Gastroesophageal sphincter (tissue), 3 donors: Measurements from ENCODE around the gene DNAJB12.

Experiments used
- EP300 ChIP-seq: sonication (generic); formaldehyde crosslinking; IDR thresholded peaks from one replicate; pipeline ENCODE4 v1.6.1; 2017; ENCODE audit warnings: antibody characterized with exemption, mild to moderate bottlenecking
- POLR2A ChIP-seq, 2 donors: fragments of 450-650 bp; IDR thresholded peaks; one replicate each; pipeline ENCODE4 v1.6.1; 2017; ENCODE audit warnings: antibody characterized with exemption in 2 of 2, mild to moderate bottlenecking in 2 of 2, moderate library complexity in 1 of 2
- TF ChIP-seq, protein P1 (sequence below), 4 experiments: fragments of 200-600 bp in 2 of 4; fragments of 450-650 bp in 2 of 4; sonication (generic) in 1 of 4; IDR thresholded peaks; one replicate each; pipeline ENCODE4 v1.5.1; 2017 to 2019; ENCODE audit warnings: antibody characterized with exemption in 4 of 4, mild to moderate bottlenecking in 2 of 4, moderate library complexity in 2 of 4

DNA sequence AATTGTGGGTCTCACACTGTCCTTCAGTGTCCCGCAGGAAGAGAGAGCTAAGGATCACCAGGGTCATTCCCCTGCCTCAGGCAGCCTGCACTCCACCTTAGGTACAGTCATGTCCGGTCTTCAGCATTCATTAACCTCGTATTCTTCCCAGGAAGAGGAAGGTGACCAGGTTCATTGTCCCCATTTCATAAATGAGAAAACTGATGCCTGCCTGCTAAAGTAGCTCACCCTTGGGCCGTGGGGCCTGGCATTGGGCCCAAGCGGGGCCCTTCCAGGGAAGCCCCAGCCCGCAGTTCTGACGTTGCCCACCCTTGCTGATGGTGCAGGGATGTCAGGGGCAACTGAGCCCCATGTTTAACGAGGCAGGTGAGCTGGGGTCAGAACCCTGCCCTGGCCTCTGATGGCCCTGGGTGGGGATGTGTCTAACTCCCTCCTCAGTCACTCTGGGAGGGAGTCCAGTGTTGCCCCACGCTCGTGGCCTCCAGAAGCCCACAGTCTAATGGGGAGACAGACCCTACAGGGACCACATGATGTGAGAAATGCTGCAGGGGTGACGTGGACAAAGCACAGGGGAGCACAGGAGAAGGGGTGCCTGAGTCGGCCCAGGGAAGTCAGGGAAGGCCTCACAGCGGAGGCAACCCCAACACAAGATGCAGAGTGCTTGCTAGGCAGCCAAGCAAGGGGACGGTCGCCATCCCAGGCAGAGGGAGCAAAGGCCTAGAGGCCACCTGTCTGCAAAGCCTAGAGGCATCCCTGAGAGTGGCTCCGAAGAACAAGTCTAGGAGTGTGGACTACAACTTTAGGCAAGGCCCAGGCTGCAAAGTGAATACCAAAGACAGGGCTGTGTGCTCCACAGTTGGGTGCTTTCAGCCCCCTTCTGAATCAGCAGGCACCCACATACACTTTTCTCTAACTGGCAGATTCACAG lies 55.9 kb downstream of the DNAJB12 start:
- TF ChIP-seq, protein P1, sequence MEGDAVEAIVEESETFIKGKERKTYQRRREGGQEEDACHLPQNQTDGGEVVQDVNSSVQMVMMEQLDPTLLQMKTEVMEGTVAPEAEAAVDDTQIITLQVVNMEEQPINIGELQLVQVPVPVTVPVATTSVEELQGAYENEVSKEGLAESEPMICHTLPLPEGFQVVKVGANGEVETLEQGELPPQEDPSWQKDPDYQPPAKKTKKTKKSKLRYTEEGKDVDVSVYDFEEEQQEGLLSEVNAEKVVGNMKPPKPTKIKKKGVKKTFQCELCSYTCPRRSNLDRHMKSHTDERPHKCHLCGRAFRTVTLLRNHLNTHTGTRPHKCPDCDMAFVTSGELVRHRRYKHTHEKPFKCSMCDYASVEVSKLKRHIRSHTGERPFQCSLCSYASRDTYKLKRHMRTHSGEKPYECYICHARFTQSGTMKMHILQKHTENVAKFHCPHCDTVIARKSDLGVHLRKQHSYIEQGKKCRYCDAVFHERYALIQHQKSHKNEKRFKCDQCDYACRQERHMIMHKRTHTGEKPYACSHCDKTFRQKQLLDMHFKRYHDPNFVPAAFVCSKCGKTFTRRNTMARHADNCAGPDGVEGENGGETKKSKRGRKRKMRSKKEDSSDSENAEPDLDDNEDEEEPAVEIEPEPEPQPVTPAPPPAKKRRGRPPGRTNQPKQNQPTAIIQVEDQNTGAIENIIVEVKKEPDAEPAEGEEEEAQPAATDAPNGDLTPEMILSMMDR (IDR thresholded peaks at IDR 0.05), result no peak
- TF ChIP-seq EP300, result no peak
- no peak for TF ChIP-seq POLR2A (IDR thresholded peaks at IDR 0.05)
